ENCODE data around the gene PARD3. TPM values are rescaled to one million over a fixed set of nuclear protein-coding genes. Genes with fewer than 3 reads are reported as not detected.
A peak's percentile ranks its signal among the peaks of the same experiment; 100 is the strongest.
"Not testable (repeated sequence)": the region's sequence is repeated elsewhere in the genome, so short reads cannot be mapped to it uniquely, and the experiment has no call there.

Gene PARD3
- total RNA-seq, 1 donor from 2014 or later = 34.1 TPM

- no peak overlapping the region for H3K4me3 ChIP-seq
- no peaks in the 10 kb centered on the region for H3K27me3 ChIP-seq (ENCODE audit: low read depth)
- H3K9me3 ChIP-seq = no peaks in the 10 kb centered on the region
- peaks cover 4% of the 10 kb centered on the region for H3K36me3 ChIP-seq
- no peak for TF ChIP-seq CTCF (IDR thresholded peaks at IDR 0.05)
- no peak overlapping the region for H3K27ac ChIP-seq
- intact Hi-C loops (cut with DNase I) = no loop called here
- DNase-seq = no peak
- no peak for ATAC-seq
- peaks cover 6% of the 10 kb centered on the region for H3K4me1 ChIP-seq
These were observed 19.8 kb downstream of the PARD3 start for GRCh38 chr10:34795334-34795733.

- Histone ChIP-seq H3K27ac (no peak overlapping the region), H3K4me1 (peaks cover 7% of the 10 kb centered on the region), H3K27me3 (ENCODE audit: low read depth) (no peaks in the 10 kb centered on the region), H3K4me3 (no peak overlapping the region), H3K9me3 (no peaks in the 10 kb centered on the region), H3K36me3 (peaks cover 4% of the 10 kb centered on the region)
- no peak for DNase-seq
- TF ChIP-seq CTCF (IDR thresholded peaks at IDR 0.05) = no peak
- ATAC-seq = no peak
- intact Hi-C loops (cut with DNase I) = no loop called here
These were observed 20.3 kb downstream of the PARD3 start for GRCh38 chr10:34794835-34795234.

- ATAC-seq; DNase-seq; H3K9me3 ChIP-seq; H3K4me3 ChIP-seq; H3K36me3 ChIP-seq; H3K27ac ChIP-seq; intact Hi-C loops (cut with DNase I); H3K27me3 ChIP-seq (ENCODE audit: low read depth): not testable (repeated sequence)
- peaks cover 12% of the 10 kb centered on the region for H3K4me1 ChIP-seq
These were observed 21.5 kb downstream of the PARD3 start for GRCh38 chr10:34793581-34793980.

- no peak for DNase-seq
- H3K27ac ChIP-seq = no peak overlapping the region
- intact Hi-C loops (cut with DNase I) = no loop called here
- peaks cover 12% of the 10 kb centered on the region for H3K4me1 ChIP-seq
- no peaks in the 10 kb centered on the region for H3K9me3 ChIP-seq
- TF ChIP-seq CTCF (IDR thresholded peaks at IDR 0.05) = no peak
- no peak overlapping the region for H3K4me3 ChIP-seq
- no peaks in the 10 kb centered on the region for H3K27me3 ChIP-seq (ENCODE audit: low read depth)
- no peak for ATAC-seq
- H3K36me3 ChIP-seq = no peaks in the 10 kb centered on the region
These were observed 22.2 kb downstream of the PARD3 start for GRCh38 chr10:34792881-34793280.

- H3K27me3 ChIP-seq (ENCODE audit: low read depth) = no peaks in the 10 kb centered on the region
- DNase-seq (no peak), ATAC-seq (peak in 1 of 2 donors; percentile 40)
- H3K4me1 ChIP-seq = peaks cover 12% of the 10 kb centered on the region
- intact Hi-C loops (cut with DNase I) = no loop called here
- no peak overlapping the region for H3K4me3 ChIP-seq
- no peaks in the 10 kb centered on the region for H3K36me3 ChIP-seq
- TF ChIP-seq CTCF (IDR thresholded peaks at IDR 0.05) = no peak
- H3K27ac ChIP-seq = no peak overlapping the region
- no peaks in the 10 kb centered on the region for H3K9me3 ChIP-seq
These were observed 23.1 kb downstream of the PARD3 start for GRCh38 chr10:34791947-34792346.

- no peak overlapping the region for H3K4me3 ChIP-seq
- H3K36me3 ChIP-seq = no peaks in the 10 kb centered on the region
- no peaks in the 10 kb centered on the region for H3K27me3 ChIP-seq (ENCODE audit: low read depth)
- H3K27ac ChIP-seq = no peak overlapping the region
- no peak for DNase-seq
- TF ChIP-seq CTCF (IDR thresholded peaks at IDR 0.05) = no peak
- no peaks in the 10 kb centered on the region for H3K9me3 ChIP-seq
- no peak for ATAC-seq
- H3K4me1 ChIP-seq = peaks cover 12% of the 10 kb centered on the region
- intact Hi-C loops (cut with DNase I) = no loop called here
These were observed 23.9 kb downstream of the PARD3 start for GRCh38 chr10:34791228-34791627.

Data from lower lobe of right lung (tissue), 2 donors.